COLO668 (cell line): ENCODE measurements around the gene OSBPL3.
A peak's percentile ranks its signal among the peaks of the same experiment; 100 is the strongest.

ENCODE experiments used
- DNase-seq: peaks from one replicate; lab custom pipeline; 2025; ENCODE audit not compliant: unreplicated experiment; lab: John Stamatoyannopoulos, UW

OSBPL3 gene

GRCh38 chr7:24835643-24836042, 144.3 kb downstream of the OSBPL3 start:
- DNase-seq: no peak

GRCh38 chr7:24834128-24834798, 145.7 kb downstream of the OSBPL3 start:
- no peak for DNase-seq

GRCh38 chr7:24833549-24833948, 146.4 kb downstream of the OSBPL3 start:
- no peak for DNase-seq

- DNase-seq: no peak
Observed at GRCh38 chr7:24831240-24831639, 148.7 kb downstream of the OSBPL3 start.

GRCh38 chr7:24830440-24831050, 149.4 kb downstream of the OSBPL3 start:
- no peak for DNase-seq

- DNase-seq: no peak
Observed at GRCh38 chr7:24829787-24830186, 150.2 kb downstream of the OSBPL3 start.

GRCh38 chr7:24828891-24829661, 150.9 kb downstream of the OSBPL3 start:
- no peak for DNase-seq

GRCh38 chr7:24827589-24827988, 152.4 kb downstream of the OSBPL3 start:
- no peak for DNase-seq

- no peak for DNase-seq
Observed at GRCh38 chr7:24827027-24827426, 153.0 kb downstream of the OSBPL3 start.

GRCh38 chr7:24826662-24827020, 153.3 kb downstream of the OSBPL3 start:
- DNase-seq: no peak

GRCh38 chr7:24825931-24826661, 153.9 kb downstream of the OSBPL3 start:
- DNase-seq: peak; percentile 50

GRCh38 chr7:24825381-24825794, 154.6 kb downstream of the OSBPL3 start:
- DNase-seq: no peak

GRCh38 chr7:24824896-24825295, 155.1 kb downstream of the OSBPL3 start:
- DNase-seq: no peak

- DNase-seq: no peak
Observed at GRCh38 chr7:24824400-24824799, 155.6 kb downstream of the OSBPL3 start.

- no peak for DNase-seq
Observed at GRCh38 chr7:24821754-24822054, 158.3 kb downstream of the OSBPL3 start.

GRCh38 chr7:24821045-24821753, 158.8 kb downstream of the OSBPL3 start:
- peak; percentile 84 for DNase-seq

- DNase-seq: no peak
Observed at GRCh38 chr7:24820730-24821044, 159.3 kb downstream of the OSBPL3 start.

GRCh38 chr7:24819916-24820689, 159.9 kb downstream of the OSBPL3 start:
- DNase-seq: peak; percentile 95

GRCh38 chr7:24817339-24817738, 162.6 kb downstream of the OSBPL3 start:
- no peak for DNase-seq

GRCh38 chr7:24816868-24817267, 163.1 kb downstream of the OSBPL3 start:
- no peak for DNase-seq
